Measurements from ENCODE around the gene IGFALS.
"Not testable (repeated sequence)": the region's sequence is repeated elsewhere in the genome, so short reads cannot be mapped to it uniquely, and the experiment has no call there.

Gene IGFALS

GRCh38 chr16:1800701-1801100 lies 7.2 kb upstream of the IGFALS start:
- DNase-seq (ENCODE audit: low read depth, low spot score), result no peak
- no peak overlapping the region for H3K4me3 ChIP-seq (ENCODE audit: low read depth, low read length)
- TF ChIP-seq CTCF (IDR thresholded peaks at IDR 0.05; ENCODE audit: insufficient read depth, low read length, missing control alignments), result no peak
- ChIA-PET CTCF (interaction anchor here (0.7 kb wide), 1 partner anchor 10 kb away, joined by 3 read pairs; no protein-coding TSS in a partner anchor), POLR2A (interaction anchor here (0.7 kb wide), 1 partner anchor 581 kb away, joined by 3 read pairs; no protein-coding TSS in a partner anchor)

- DNase-seq (ENCODE audit: low read depth, low spot score); POLR2A ChIA-PET; H3K4me3 ChIP-seq (ENCODE audit: low read depth, low read length); CTCF ChIA-PET: not testable (repeated sequence)
These were observed 5.8 kb upstream of the IGFALS start for GRCh38 chr16:1799263-1799662.

- no peak for DNase-seq (ENCODE audit: low read depth, low spot score)
- CTCF ChIA-PET, result no interaction called here
- H3K4me3 ChIP-seq (ENCODE audit: low read depth, low read length), result no peak overlapping the region
- POLR2A ChIA-PET, result no interaction called here
- no peak for TF ChIP-seq CTCF (IDR thresholded peaks at IDR 0.05; ENCODE audit: insufficient read depth, low read length, missing control alignments)
These were observed 1.6 kb upstream of the IGFALS start for GRCh38 chr16:1794908-1795666.

- ChIA-PET CTCF (no interaction called here), POLR2A (no interaction called here)
- DNase-seq (ENCODE audit: low read depth, low spot score), result no peak
- no peak overlapping the region for H3K4me3 ChIP-seq (ENCODE audit: low read depth, low read length)
- TF ChIP-seq CTCF (IDR thresholded peaks at IDR 0.05; ENCODE audit: insufficient read depth, low read length, missing control alignments), result no peak
These were observed 841 bp upstream of the IGFALS start for GRCh38 chr16:1794221-1794871.

- no peak for TF ChIP-seq CTCF (IDR thresholded peaks at IDR 0.05; ENCODE audit: insufficient read depth, low read length, missing control alignments)
- DNase-seq (ENCODE audit: low read depth, low spot score), result no peak
- ChIA-PET CTCF (interaction anchor here (0.8 to 1.8 kb wide), 2 partner anchors 9 to 31 kb away, joined by 3 to 9 read pairs; partner anchors contain the start of genes NUBP2 and SPSB3), POLR2A (no interaction called here)
- no peak overlapping the region for H3K4me3 ChIP-seq (ENCODE audit: low read depth, low read length)
These were observed 498 bp downstream of the IGFALS start for GRCh38 chr16:1792836-1793577.

- TF ChIP-seq CTCF (IDR thresholded peaks at IDR 0.05; ENCODE audit: insufficient read depth, low read length, missing control alignments), result no peak
- CTCF ChIA-PET, result interaction anchor here (1.8 kb wide), 1 partner anchor 9 kb away, joined by 9 read pairs; the partner anchor contains the start of genes NUBP2 and SPSB3
- DNase-seq (ENCODE audit: low read depth, low spot score), result no peak
- POLR2A ChIA-PET, result interaction anchor here (2.2 kb wide), 1 partner anchor 9 kb away, joined by 9 read pairs; the partner anchor contains the start of genes NUBP2 and SPSB3
- no peak overlapping the region for H3K4me3 ChIP-seq (ENCODE audit: low read depth, low read length)
These were observed 1.3 kb downstream of the IGFALS start for GRCh38 chr16:1791943-1792812.
